MV-4-11 (cell line): ENCODE data around the gene SLC23A2.
"Not testable (repeated sequence)": the region's sequence is repeated elsewhere in the genome, so short reads cannot be mapped to it uniquely, and the experiment has no call there.

Experiments used
- DNase-seq: peaks from one replicate; lab custom pipeline; 2025; lab: John Stamatoyannopoulos, UW

The SLC23A2 gene

DNA sequence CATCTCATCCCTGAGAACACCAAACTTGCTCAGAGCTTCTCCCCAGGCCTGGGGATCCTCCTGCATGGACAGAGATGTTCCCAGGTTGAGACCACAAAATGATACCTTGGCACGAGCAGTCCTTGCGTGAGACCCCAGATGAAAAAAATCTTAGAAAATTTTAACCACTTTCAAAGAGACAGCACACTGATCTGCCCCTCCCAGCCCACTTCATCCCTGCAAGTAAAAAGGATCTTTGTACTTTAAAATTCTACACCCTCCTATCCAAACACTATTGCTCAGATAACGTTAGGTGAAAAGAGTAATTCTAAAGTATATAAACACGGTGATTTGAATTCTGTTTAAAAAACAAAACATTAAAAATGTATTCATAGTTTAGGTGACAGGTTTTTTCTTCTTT, 98.5 kb downstream of the SLC23A2 start:
- DNase-seq, result no peak

DNA sequence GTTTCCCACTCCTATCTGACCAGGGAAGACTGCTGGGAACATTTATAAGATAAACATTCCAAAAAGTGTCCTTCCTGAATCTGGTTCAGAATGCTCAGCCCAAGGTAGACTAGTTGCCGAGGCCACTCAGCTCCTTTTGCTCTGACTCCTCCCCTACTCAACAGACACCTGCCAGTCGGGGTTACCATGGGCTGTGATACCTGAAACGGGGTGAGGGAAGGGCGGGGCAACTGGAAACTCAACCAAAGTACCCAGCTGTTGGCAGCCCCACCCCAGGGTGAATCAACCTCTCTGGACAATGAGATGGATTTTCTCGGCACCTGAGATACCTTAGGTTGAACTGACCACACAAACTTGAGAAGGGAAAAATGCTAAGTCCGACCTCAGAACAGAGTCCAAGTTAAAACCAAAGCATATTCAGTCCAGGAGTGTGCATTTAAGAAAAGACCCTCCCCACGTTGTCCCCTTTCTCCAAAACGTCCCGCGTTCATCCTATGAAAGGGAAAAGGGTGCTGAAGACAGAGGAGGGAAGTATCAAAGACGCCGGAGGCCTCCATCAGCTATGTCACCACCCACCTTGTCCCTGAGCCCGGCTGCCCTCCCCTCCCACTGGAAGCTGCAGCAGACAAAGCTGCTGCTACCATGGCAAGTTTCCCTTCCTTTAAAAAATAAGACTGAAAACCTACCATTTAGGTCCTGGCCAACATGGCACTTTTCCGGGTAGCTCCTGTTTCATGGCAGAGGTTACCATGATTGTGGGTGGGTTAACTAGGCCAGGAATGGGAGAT, 100.1 kb downstream of the SLC23A2 start:
- no peak for DNase-seq

DNA sequence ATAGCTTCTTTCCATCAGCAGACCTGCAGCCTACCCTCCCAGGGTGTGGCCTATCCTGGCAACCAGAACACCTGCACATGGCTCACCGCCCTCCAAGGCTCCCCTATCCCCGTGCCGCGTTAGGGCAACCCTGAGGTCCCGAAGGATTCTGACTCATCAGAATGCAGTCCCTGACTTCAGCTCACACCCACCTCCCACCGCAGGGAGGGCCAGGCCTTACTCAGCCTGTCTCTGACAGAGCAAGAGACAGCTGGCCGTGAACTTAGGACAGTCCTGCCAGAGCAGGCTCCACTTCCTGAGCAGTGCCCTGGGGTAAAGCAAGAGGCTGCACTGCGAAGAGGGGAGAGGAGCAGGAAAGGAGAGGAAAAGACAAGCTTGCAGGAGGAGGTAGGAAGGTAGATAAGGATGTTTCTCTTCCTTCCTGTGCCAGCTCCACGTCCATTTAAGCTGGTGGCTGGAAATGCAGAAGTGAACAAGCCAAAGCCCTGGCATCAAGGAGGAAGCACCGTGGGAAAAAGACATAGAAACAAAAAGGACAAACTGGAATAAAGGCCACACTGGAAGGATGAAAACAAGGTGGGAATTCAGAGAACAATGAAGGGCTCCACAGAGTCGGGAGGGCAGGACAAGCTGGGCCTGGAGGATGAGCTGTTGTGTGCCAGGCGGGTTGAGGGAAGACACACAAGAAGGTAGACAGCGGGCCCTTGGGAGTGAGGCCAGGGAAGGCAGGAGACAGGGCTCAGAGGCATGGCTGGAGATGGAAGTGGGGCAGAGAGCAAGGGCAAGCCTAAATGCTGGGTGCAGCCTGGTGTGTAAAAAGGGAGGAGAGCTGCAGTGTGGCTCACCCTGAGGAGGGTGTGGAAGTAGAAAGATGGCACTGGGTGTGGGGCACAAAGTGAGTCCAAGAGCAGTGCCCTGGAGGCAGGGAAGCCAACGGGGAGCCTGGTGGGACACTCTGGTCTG, 102.7 kb downstream of the SLC23A2 start:
- peak; percentile 35 for DNase-seq

DNA sequence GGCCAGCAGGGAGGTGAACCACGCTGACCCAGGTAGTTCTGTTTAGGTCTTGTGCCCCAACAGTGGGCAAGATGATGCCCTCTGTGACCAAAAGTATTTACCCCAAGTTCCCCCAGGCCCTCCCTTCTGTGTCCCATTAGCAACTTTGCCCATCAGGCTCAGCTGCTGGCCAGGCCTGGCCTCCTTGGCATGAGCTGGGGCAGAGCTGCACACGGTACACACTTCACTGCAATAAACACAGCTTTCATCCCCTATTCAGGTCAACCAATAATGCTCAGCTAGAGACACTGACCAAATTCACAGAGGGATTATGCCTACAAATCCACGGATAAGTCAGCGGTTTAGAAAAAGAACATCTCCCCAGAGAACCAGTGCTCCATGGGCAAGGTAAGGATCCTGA, 103.7 kb downstream of the SLC23A2 start:
- DNase-seq, result no peak

DNA sequence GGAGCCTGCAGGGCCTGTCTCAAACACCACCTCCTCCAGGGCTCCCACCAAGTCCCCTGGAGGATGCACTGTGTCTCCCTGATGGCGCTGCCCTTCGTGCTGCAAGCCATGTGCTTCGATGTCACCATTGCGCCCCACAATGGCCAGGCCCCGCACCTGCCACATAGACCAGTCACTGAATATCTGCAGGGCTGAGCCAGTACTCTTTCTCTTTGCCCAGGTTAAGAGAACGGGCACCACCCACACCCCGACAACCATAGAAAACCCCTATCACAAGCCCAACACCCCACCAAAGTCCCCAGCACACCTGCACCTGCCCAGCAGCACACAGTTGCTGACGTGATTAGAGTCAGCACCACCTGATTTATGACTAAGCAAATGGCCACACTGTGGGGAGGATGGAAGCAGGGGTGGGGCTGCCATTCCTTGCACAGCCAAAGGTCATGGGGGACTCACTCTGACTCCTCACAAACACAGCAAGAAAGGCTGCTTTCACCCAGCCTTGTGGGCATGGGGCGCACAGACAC, 104.3 kb downstream of the SLC23A2 start:
- peak; percentile 2 for DNase-seq

DNA sequence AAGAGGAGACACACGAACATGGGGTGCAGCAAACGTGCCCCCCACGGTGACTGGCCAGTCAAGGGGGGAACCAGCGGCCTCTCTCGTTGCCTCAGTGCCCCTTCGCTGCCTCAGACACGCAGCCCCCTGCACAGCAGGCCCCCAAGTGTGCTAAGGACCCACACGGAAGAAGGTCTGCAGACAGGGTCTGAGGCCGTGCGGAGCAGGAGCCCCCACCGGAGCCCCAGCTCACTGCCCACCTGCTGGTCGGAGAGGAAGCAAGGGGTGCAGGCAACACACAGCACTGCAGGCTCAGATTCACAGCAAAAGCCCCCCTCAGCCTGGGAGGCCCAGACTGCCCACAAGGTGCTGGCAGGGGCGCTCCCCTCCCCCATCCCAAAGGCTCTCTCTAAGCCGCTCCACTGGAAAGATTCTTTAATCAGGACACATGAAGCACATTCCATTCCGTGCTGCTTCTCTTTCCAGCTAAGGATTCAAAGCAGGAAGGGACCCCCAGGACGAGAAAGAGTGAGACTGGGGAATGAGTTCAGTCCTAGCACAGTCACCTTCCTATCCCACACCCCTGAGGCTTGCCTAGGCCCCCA, 105.1 kb downstream of the SLC23A2 start:
- DNase-seq, result no peak

DNA sequence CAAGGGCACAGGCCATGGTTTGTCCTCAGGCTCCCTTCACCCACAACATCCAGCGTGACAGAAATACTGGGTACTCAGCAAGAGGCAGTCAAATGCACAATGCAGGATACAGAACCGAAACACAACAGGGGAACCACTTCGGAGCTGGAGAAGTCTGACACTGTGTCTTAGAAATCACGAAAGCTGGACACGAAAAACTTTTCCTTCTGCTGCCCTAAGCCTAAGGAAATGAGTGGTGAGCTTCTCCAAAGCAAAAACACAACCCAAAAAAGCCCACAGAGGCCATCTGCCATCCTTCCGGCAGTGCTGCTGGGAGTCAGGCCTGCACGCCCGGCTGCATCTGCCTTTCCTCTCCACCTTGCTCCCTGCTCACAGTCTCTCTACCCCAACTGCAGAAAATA, 106.3 kb downstream of the SLC23A2 start:
- peak; percentile 87 for DNase-seq

DNA sequence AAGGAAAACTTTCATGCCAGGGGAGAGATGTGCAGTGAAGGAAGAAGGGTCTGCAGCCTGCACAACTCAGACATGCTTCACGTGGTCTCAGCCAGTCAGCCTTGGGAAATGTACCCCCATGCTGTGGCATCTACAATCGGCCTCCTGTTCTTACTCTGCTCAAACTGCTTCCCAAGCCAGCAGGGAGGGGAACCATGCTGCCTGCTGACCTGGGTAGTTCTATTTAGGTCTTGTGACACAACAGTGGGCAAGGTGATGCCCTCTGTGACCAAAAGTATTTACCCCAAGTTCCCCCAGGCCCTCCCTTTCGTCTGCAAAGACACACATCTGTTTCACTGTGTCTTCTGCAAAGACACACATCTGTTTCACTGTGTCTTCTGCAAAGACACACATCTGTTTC, 106.9 kb downstream of the SLC23A2 start:
- DNase-seq, result no peak

DNA sequence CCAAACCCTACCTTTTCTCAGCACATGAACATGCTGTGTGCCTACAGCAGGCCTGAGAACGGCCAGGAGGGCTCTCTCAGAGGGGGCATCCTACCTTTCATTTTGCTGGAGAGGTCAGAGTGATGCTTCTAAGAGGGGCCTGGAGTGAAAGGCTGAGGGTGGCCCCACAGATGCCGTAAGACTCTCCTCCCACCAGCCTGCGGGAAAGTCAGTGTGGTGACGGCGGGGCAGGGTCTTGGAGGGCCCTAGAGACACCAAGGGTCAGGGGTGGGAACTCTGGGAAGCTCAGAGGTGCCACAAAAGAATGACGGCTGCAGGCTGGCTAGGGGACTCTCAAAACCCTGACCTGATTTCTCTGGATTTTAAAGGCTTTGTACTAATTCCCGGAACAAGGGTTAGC, 107.6 kb downstream of the SLC23A2 start:
- DNase-seq, result no peak

DNA sequence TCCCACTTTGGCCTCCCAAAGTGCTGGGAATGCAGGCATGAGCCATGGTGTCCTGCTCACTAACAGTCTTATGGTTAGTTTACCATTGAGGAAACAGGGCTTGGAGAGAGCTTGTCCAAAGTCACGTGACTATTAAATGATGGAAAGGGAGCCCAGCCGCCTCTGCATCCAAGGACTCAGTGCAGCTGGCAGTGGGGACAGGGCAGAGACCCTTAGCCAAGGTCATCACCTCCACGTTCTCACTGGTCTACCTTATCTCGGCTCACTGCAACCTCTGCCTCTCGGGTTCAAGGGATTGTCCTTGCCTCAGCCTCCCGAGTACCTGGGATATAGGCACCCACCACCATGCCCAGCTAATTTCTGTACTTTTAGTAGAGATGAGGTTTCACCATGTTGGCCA, 109.3 kb downstream of the SLC23A2 start:
- DNase-seq, result no peak

DNA sequence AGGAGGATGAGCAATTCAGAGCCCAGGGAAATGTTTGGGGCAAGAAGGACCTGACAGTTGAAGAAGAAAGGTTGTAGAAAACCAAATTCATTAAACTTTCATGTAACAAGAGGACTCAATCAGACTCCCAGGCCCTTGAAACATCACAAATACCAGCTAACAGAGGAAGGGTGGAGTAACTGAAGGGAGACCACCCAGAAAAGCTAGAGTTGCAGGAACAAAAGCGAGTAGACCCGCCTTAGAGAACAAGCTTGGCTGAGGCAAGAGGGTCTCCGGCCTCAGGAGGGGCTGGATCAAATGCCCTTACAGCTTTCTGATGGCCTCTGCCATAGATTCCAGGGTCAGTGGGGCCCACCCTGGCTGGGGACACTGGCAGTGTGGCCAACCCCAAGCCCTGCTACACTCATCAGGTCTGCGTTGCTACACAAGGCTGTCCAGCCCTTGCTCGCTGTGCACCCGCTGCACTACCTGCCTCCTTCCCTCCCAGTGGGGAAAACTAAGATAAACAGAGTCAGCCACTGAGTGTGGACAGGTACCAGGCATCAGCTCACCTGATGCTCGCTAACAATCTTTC, 110.0 kb downstream of the SLC23A2 start:
- no peak for DNase-seq

DNA sequence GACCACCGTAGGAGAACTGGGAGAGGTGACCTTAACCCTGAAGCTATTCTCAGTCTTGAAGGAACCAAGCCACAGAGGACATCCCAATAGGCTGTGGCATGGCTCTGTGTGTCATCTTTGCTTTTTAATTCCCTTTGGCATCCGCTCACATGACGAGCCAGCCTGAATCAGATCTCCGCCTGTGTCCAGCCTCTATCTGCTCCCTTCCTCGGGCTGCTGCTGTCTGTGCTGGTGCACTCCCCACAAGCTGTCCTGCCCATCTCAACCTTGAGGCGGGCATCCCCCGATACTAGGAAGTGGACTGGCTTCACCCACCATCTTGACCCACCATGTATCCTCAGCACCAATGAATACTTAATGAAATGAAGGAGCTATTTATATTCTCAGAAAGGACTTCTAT, 111.9 kb downstream of the SLC23A2 start:
- DNase-seq, result no peak

DNA sequence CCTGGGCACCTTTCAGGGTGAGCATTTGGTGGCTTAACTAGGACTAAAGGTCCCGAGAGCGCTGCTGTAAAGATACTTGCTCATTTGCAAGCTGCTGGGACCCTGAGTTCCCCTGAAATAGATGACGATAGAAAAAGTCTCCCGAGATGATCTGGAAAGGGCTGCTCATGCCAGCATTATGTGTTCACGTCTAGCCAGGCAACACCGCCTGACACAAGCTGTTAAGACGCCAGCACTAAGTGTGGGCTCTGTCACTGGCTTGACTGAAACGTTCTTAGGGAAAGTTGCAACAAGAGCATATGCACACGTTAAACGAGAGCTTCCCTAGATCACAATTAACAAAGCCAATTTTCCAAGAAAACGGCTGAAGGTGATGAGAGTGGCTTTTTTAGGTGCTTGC, 113.7 kb downstream of the SLC23A2 start:
- no peak for DNase-seq

DNA sequence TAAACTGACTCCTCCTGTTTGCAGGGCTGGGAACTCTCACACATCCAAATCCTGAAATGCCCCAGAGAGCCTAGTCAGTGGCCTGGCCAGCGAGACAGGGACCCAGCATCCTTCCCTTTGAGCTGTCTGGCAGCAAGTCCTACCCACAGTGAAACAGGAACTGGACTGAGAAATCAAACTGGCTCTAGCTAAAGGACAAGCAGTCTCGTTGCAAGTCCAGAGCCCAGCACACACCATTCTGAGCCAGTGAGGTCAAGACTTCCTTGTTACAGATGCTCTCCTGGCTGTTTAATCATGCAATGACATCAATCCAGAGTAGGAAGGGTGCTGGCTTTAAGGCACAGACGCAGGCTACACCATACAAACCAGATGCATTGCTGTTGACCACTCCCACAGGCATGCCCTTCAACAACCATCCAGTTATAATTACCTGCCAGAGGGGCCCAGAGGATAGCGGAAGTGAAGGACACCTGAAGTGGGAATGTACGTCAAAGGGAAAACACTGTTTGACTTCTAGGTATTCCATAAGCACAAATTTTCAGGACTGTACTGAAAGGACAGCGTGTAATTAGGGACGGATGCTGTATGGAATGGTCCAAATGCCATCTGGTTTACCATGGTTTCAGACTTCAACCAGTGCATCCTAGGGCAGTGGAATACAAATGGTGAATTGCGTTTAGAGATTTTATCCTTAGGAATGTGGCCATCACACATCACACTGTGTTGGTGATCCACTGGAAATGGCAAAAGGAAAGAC, 114.4 kb downstream of the SLC23A2 start:
- peak; percentile 75 for DNase-seq

DNA sequence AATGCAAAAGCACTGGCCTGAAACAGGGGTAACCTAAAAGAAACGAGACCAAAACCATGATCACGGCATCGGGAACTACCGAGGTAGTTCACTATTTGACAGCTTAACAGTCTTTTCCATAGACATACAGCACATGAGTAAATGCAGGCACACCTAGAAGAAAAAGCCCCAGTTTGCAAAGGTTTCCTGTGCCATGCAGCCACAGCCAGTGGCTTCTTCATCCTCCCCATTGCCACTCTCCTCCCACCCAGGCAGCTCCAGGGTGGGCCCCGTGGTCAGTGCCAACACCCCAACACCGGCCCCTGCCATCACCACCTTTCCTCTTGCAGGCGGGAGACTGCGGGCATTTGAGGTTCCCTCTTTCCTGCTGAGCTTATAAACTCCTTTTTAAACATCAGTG, 115.4 kb downstream of the SLC23A2 start:
- peak; percentile 4 for DNase-seq

DNA sequence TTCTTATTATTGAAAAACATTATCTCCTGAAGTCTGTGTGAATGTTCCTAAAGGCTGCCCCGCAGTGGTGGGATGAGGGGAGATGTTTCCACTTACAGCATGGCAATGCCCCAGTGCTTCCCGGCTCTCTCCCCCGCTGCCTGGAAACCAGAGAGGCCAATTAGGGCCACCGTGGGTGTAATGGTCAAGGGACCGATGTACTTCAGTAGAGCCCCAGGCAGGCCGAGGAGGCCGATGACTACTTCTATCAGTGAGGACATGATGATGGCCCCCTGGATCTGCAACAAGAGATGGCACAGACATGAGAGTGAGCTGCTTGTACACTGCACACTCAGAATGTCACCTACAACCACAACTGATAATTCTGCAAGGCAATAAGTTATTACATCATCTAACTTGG, 117.8 kb downstream of the SLC23A2 start:
- DNase-seq, result no peak

DNA sequence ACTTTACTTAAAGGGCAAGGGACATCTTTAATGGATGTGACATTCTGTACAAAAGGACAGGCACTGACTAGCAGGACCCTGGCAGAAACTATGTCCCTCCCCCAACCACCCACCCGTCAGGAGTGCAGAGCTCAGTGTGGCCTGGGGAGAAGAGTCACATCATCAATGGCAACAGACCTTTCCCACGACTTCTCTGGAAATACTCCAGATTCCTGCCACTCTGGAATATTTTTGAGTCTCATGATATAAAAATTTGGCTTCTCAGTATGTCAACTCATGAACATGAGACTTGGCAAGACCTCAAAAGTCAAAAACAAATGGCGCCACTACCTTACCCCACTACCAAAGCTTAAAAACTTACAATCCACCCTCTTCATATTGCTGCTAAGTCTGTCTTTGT, 118.3 kb downstream of the SLC23A2 start:
- DNase-seq, result no peak

DNA sequence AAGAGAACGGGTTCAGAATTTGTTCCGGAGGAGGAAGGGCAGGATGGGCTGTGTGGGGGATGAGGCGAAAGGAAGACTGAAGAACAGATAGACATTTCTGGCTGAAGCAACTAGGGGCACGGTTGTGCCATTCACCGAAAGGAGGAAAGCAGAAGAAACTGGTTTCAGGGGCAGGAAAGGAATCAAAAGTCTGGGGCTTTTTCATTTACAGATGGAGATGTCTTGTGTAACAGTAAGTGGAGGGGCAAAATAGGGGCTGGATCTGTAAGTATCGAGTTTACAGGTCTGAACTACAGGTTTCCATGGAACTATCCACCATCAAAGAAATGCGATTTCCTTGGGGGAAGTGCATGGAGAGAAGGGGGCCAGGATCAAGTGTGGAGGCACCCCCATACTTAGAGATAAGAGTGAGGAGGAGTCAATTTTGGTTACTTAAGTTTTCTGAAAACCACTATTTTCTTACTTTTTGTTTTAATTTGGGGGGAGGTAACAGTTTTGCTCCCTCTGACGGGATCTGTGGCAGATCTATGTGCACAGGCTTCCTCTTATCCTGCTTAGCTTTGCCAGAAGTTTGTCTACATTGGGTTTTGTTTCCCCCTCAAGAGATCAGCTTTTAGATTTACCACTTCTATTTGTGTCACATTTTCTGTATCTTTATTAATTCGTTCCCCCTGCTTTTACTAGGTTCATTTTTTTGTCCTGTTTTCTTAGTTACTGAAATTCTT, 120.1 kb downstream of the SLC23A2 start:
- peak; percentile 76 for DNase-seq

DNA sequence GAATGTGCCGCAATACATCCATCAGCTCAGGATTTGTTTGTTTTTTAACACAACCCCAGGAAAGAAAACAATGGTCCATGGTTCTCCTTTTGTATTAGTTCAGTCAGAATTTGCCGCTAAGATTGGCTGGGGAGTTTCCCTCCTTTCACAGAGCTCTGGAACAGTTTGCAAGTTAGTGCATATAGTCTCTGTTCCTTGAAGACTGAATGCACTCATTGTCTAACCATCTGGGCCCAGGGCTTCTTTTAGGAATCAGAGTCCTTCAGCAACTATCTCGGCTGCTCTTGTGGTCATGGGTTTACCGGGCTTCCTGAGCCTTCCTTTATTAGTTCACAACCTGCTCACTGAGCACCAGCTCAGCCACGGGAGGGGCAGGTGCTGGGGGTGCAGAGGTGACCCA, 121.3 kb downstream of the SLC23A2 start:
- no peak for DNase-seq

DNA sequence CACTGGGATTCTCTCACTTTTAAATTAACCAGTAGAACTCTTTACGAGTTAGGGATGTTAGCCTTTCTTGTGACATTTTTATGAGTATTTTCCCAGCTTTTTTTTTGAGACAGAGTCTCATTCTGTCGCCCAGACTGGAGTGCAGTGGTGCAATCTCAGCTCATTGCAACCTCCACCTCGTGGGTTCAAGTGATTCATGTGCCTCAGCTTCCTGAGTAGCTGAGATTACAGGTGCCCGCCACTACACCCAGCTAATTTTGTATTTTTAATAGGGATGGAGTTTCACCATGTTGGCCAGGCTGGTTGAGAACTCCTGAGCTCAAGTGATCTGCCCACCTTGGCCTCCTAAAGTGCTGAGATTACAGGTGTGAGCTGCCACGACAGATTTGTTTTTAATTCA, 123.2 kb downstream of the SLC23A2 start:
- DNase-seq, result not testable (repeated sequence)

DNA sequence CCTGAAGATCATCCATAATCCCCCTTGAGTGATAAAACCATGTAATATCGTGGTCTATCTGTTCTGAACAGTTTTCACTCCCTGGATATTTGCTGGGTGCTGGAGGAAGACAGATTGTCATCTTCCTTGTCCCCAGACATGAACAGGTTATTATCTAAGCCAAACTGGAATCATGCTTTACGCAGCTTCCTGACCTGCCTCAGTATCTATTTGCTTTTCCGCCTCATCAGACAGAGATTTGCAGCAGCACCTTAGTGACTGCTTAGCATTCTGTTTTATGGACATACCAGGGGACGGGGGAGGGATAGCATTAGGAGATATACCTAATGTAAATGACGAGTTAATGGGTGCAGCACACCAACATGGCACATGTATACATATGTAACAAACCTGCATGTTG, 124.6 kb downstream of the SLC23A2 start:
- DNase-seq, result no peak
